ENCODE data around the gene CLK3.
A peak's percentile ranks its signal among the peaks of the same experiment; 100 is the strongest.

The CLK3 gene

GRCh38 chr15:74603789-74604705 is 11.6 kb upstream of the CLK3 start:
- DNase-seq (ENCODE audit: low spot score): no peak

DNA sequence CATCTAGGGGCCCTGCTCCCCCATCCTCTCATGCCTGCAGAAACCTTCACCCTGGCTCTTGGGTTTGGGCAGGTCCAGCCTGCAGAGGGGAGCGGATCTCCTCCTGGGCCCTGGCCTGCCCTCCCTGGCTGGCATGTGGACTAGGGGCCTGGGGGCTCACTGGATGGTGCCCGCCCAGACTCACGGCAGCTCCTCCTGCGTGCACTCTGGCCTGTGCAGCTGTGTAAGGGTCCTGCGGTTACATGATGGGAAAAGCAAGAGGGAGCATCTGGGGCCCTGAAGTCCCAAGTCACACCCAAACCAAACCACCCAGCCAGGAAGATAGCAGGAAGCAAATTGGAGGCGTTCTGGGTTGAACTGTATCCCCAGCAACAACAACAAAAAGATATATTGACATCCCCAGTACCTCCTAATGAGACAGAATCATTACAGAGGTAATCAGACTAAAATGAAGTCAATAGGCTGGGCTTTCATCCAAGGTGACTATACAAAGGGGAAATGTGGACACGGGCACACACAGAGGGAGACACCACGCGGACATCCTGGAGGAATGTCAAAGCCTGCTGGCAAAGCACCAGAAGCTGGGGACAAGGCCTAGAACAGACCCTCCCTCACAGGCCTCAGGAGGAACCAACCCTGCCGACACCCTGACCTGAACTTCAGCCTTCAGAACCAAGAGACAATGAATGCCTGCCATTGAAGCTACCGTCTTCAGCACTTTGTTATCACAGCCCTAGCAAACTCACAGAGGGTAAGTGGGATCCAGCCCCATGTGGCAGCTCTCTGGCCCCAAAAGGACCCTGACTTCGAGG is 10.4 kb upstream of the CLK3 start:
- no peak for DNase-seq (ENCODE audit: low spot score)

DNA sequence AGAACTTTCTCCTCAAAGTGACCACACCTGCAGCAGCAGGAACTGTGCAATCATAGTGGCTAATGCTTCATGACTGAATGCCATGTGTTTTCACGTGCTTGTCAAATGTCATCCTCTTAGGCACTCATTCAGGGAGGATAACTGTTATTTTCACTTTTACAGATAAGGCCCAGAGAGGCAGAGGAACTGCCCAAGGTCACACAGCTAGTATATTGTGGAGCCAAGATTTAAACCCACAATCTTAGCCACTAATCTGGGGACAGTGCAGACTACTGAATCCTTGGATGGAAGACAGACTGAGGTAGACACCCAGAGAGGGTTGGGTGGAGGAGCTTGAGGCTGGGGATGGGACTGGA is 9.9 kb upstream of the CLK3 start:
- DNase-seq (ENCODE audit: low spot score): no peak

- DNase-seq (ENCODE audit: low spot score): no peak
Observed at GRCh38 chr15:74608786-74609185, 6.8 kb upstream of the CLK3 start.

DNA sequence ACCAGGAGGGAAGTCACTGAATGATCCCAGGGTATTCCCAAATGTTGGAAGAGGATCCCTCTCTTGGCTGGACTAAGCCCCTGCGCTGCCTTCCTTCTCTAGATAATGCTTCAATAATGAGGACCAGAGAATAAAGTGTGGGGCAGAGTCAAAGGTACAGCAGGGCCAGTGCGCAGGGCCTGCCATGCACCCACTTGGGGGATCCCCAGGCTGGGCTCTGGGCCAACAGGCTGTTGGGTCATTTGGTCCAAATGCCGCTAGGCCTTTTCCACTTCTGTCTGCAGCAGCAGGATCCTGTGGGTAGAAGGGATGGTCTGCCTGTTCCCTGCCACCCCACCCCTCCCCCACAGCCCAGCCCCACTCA is 5.7 kb upstream of the CLK3 start:
- no peak for DNase-seq (ENCODE audit: low spot score)

DNA sequence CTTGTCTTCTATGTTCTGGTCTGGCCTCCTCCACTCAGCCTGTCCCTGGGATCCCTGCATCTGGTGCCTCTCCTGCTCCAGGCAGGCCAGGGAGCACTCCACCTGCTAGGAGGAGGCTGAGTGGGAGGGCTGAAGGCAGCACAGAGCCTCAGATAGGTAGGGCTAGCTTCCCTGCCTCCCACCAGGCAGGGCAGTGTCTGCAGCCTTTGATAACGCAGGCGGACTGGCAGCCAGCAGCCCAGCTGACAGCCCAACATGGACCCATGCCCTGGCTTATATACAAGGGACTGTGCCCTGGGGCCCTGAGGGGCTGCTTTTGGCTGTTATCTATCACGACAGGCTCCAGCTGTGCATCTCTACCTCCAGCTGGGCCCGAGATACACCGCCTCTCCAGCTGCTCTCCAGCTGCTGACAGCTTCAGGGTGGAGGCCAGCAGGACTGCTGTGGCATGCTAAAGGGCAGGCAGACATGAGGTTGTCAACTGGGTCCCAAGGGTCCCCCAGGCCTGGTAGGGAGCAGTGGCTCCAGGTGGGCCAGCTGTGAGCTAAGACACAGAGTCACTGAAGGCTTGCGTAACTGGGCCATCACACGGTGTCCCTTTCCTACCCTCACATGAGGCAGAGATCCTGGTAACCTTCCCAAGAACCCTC is 5.2 kb upstream of the CLK3 start:
- DNase-seq (ENCODE audit: low spot score): no peak

DNA sequence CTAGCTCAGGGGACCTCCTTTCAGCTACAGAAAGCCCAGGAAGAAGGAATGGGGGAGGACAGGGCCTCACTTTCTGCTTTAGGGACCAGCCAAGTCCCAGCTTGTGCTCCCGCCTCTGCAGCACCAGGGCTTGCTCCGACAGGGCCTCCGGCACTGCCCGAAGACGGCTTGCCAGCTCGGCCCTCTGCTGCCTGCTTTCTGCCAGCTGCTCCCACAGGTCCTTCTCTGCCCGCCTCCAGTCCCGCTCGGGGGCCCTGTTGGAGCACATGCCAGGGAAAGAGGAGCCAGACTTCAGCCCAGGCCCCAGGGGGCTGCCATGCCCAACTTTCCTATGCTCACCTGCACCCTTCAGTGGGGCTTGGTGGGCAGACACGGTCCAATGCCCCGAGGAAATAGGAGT is 4.3 kb upstream of the CLK3 start:
- no peak for DNase-seq (ENCODE audit: low spot score)

GRCh38 chr15:74611834-74612233 is 3.8 kb upstream of the CLK3 start:
- DNase-seq (ENCODE audit: low spot score): no peak

DNA sequence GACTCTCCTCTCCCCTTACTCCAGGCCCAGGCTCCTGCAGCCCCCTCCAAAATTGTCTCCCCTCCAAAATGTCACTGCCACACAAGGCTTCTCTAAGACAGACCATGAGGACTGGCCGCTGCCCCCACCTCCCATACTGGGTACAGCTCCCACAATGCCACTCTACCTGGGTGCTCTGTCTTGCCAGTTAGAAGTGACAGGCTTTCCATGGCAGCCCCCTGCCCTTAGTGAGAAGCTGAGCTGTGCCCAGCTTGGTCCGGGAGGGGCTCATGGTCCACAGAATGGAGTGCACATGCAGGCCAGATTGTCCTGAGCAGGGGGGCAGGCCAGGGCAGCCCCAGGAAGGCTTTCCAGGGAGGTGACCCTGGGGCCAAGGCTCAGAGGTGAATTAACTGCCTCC is 3.0 kb upstream of the CLK3 start:
- DNase-seq (ENCODE audit: low spot score): no peak

GRCh38 chr15:74613089-74613952 is 2.3 kb upstream of the CLK3 start:
- DNase-seq (ENCODE audit: low spot score): no peak

- DNase-seq (ENCODE audit: low spot score): no peak
Observed at GRCh38 chr15:74613953-74614743, 1.5 kb upstream of the CLK3 start.

GRCh38 chr15:74614744-74615507 is 710 bp upstream of the CLK3 start:
- peak; percentile 97 for DNase-seq (ENCODE audit: low spot score)

- peak; percentile 60 for DNase-seq (ENCODE audit: low spot score)
Observed at GRCh38 chr15:74616366-74616939, 817 bp downstream of the CLK3 start.

- no peak for DNase-seq (ENCODE audit: low spot score)
Observed at GRCh38 chr15:74616996-74617395, 1.4 kb downstream of the CLK3 start.

DNA sequence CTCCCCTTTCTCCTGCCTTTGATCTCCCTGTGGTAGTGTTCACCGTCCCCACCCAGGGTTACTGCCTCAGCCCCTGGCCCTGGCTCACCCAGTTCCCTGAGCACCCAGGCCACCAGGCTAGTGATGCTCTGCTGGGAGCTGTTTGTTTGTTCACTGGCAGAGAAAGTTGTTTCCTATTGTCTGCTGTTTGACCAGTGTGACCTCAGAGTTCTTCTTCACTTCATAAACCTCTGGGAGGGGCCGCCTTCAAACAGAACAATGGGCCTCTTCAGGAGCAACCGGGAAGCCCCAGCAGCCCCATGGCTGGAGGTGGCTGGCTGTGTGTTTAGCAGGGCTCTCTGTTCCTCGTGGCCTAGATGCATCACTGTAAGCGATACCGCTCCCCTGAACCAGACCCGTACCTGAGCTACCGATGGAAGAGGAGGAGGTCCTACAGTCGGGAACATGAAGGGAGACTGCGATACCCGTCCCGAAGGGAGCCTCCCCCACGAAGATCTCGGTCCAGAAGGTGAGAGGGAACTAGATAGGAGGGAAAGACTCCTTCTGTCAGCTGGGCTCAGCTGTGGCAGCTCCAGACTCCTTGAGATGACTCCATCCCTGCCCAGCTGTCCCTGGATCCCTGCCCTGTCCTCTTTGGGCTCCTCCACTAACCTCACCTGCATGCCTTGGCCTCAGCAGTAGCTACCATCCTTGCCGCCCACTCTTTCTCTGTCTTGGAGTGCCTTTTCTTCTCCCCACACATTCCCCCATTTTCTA is 3.4 kb downstream of the CLK3 start:
- DNase-seq (ENCODE audit: low spot score): no peak

DNA sequence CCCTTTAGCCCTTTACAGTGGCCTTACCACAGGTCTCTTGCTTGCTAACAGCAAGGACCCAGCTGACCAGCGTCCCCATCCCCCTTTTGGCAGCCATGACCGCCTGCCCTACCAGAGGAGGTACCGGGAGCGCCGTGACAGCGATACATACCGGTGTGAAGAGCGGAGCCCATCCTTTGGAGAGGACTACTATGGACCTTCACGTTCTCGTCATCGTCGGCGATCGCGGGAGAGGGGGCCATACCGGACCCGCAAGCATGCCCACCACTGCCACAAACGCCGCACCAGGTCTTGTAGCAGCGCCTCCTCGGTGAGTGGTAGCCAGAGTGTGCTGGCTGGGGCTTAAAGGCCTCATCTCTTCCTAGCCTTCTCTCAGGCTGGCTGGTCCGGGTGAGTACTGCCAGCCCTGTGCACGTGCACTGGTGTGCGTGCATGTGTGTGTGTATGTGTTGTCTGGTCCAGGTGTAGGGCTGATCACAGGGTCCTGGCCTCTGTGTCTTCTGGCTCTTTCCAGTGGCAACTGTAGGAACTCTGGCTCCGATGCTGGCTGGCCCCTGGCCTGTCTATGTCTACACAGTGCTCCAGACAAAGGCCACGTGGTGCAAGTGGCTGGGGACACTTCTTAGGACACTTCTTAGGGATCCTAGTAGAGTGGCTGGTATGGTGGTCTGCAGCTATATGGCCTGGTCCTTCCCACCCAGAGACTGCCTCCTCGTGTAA is 4.4 kb downstream of the CLK3 start:
- no peak for DNase-seq (ENCODE audit: low spot score)

DNA sequence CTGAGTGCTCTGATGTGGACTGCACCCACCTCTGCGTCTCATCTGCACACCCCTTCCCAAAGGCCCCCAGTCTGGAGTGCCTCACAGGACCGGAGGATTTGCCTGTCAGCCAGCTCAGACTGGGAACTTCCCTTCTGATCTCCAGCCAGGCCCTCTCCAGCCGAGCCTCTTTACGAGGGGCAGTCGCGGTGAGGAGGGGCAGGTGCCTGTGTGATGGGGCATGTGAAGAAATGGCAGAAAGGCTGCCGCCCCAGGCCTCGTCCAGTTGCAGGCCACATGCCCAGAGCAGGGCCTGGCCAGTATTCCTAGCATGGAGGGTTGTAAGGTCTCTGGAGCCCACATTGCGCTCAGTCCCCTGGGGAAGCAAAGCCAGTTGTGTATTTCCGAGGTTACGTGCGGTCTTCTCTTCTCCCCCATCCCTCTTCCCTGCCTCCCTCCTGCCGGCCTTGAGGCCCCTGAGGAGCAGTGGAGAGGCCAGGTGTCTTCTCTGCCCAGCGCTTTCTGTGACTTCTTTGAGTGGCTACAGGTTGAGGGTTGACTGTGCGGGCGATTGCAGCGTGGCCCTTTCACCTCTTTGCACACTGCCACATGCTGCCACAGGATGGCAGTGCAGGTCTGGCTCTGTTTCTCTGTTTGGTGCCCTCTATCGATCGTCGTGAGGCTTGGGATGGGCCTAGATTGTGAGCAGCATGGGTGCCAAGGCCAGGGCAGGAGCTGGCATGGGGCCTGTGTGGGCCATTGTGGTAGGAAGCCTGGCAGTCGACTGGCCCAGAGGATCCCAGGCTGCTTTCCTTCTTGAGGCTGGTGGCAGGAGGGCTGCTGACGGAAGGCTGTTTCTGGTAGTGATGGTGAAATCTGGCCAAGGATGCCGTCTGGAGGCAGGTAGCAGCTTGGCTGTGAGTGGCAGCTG is 5.3 kb downstream of the CLK3 start:
- peak; percentile 86 for DNase-seq (ENCODE audit: low spot score)
